Activated CD8-positive, alpha-beta memory T cell treated with anti-CD3 and anti-CD28 coated beads for 36 hours (primary cell): ENCODE data around the gene SUSD5. TPM values are rescaled to one million over a fixed set of nuclear protein-coding genes. Genes with fewer than 3 reads are reported as not detected.
"Not testable (repeated sequence)": the region's sequence is repeated elsewhere in the genome, so short reads cannot be mapped to it uniquely, and the experiment has no call there.

Experiments
- CTCF ChIA-PET: fragments of 350-600 bp; sonication (Branson Sonifier 250); formaldehyde crosslinking; loops from one replicate; lab custom pipeline; 2021; ENCODE audit warnings: antibody characterized with exemption; lab: Charles Lee
- POLR2A ChIA-PET: fragments of 350-600 bp; sonication (Branson Sonifier 250); formaldehyde crosslinking; loops from one replicate; lab custom pipeline; 2021; ENCODE audit warnings: antibody characterized with exemption; lab: Charles Lee
- total RNA-seq, 2 experiments: library from RNA; stranded (reverse); gene quantifications; one replicate each; pipeline ENCODE4 v1.2.3, GENCODE V29; 2021

Gene SUSD5
- total RNA-seq, 2 experiments from 2014 or later = not detected

- CTCF ChIA-PET, POLR2A ChIA-PET: not testable (repeated sequence)
Measured at GRCh38 chr3:33162621-33163020, 56.0 kb downstream of the SUSD5 start.

GRCh38 chr3:33159981-33160380 lies 58.6 kb downstream of the SUSD5 start:
- POLR2A ChIA-PET = no interaction called here
- CTCF ChIA-PET = no interaction called here

- POLR2A ChIA-PET = no interaction called here
Measured at GRCh38 chr3:33159234-33159633, 59.4 kb downstream of the SUSD5 start.

GRCh38 chr3:33155301-33155700 lies 63.3 kb downstream of the SUSD5 start:
- ChIA-PET POLR2A (no interaction called here), CTCF (no interaction called here)

More at GRCh38 chr3:33159234-33159633, 59.4 kb downstream of the SUSD5 start:
- CTCF ChIA-PET = no interaction called here

- POLR2A ChIA-PET = no interaction called here
- CTCF ChIA-PET = no interaction called here
Measured at GRCh38 chr3:33153782-33154181, 64.8 kb downstream of the SUSD5 start.

GRCh38 chr3:33152363-33153360 lies 65.9 kb downstream of the SUSD5 start:
- ChIA-PET CTCF (no interaction called here), POLR2A (no interaction called here)

GRCh38 chr3:33149342-33149741 lies 69.3 kb downstream of the SUSD5 start:
- ChIA-PET CTCF (interaction anchor here (1.5 kb wide), 1 partner anchor 18 kb away, joined by 3 read pairs; no protein-coding TSS in a partner anchor), POLR2A (interaction anchor here (0.6 kb wide), 1 partner anchor 434 kb away, joined by 3 read pairs; no protein-coding TSS in a partner anchor)

GRCh38 chr3:33146791-33147445 lies 71.7 kb downstream of the SUSD5 start:
- ChIA-PET POLR2A (no interaction called here), CTCF (no interaction called here)

GRCh38 chr3:33145901-33146580 lies 72.6 kb downstream of the SUSD5 start:
- POLR2A ChIA-PET = no interaction called here
- CTCF ChIA-PET = interaction anchor here (0.7 kb wide), 1 partner anchor 1377 kb away, joined by 4 read pairs; no protein-coding TSS in a partner anchor

GRCh38 chr3:33145221-33145900 lies 73.2 kb downstream of the SUSD5 start:
- ChIA-PET CTCF (interaction anchor here (0.7 kb wide), 1 partner anchor 1377 kb away, joined by 4 read pairs; no protein-coding TSS in a partner anchor), POLR2A (no interaction called here)

- POLR2A ChIA-PET = no interaction called here
- CTCF ChIA-PET = interaction anchor here (0.9 kb wide), 1 partner anchor 13 kb away, joined by 3 read pairs; no protein-coding TSS in a partner anchor
Measured at GRCh38 chr3:33144433-33144832, 74.2 kb downstream of the SUSD5 start.

- POLR2A ChIA-PET = no interaction called here
- CTCF ChIA-PET = interaction anchor here (0.6 to 1.1 kb wide), 2 partner anchors 9 to 280 kb away, joined by 4 to 5 read pairs; no protein-coding TSS in a partner anchor
Measured at GRCh38 chr3:33141006-33141405, 77.6 kb downstream of the SUSD5 start.

GRCh38 chr3:33139996-33140395 lies 78.6 kb downstream of the SUSD5 start:
- CTCF ChIA-PET = no interaction called here
- POLR2A ChIA-PET = interaction anchor here (0.6 kb wide), 1 partner anchor 31 kb away, joined by 3 read pairs; no protein-coding TSS in a partner anchor

GRCh38 chr3:33139006-33139623 lies 79.5 kb downstream of the SUSD5 start:
- ChIA-PET POLR2A (interaction anchor here (0.6 kb wide), 1 partner anchor 515 kb away, joined by 4 read pairs; no protein-coding TSS in a partner anchor), CTCF (interaction anchor here (0.6 kb wide), 1 partner anchor 141 kb away, joined by 5 read pairs; no protein-coding TSS in a partner anchor)

GRCh38 chr3:33137691-33138090 lies 80.9 kb downstream of the SUSD5 start:
- ChIA-PET POLR2A (no interaction called here), CTCF (no interaction called here)

- ChIA-PET POLR2A (interaction anchor here (0.9 kb wide), 1 partner anchor 20 kb away, joined by 3 read pairs; the partner anchor contains the start of gene CRTAP), CTCF (interaction anchor here (2.9 kb wide), 1 partner anchor 239 kb away, joined by 7 read pairs; no protein-coding TSS in a partner anchor)
Measured at GRCh38 chr3:33134026-33134625, 84.5 kb downstream of the SUSD5 start.

- ChIA-PET CTCF (interaction anchor here (1.0 to 1.9 kb wide), 8 partner anchors 9 to 655 kb away, joined by 3 to 15 read pairs (median 4); no protein-coding TSS in a partner anchor), POLR2A (interaction anchor here (0.5 to 1.0 kb wide), 3 partner anchors 19 to 241 kb away, joined by 3 to 7 read pairs (median 3); partner anchors contain the start of gene CRTAP)
Measured at GRCh38 chr3:33132019-33132360, 86.6 kb downstream of the SUSD5 start.
